Measurements from ENCODE around the gene PPP2R2C.

GRCh38 chr4:6351246-6352000 is 121.0 kb downstream of the PPP2R2C start:
- no peak for TF ChIP-seq ZNF843 (tag by site-specific recombination; IDR thresholded peaks at IDR 0.05)
- TF ChIP-seq KLF9 (tag by site-specific recombination; IDR thresholded peaks at IDR 0.05; ENCODE audit: low read depth): no peak
- TF ChIP-seq CTCF (tag by site-specific recombination; IDR thresholded peaks at IDR 0.05): no peak
- TF ChIP-seq ZNF175 (tag by site-specific recombination; IDR thresholded peaks at IDR 0.05): no peak
- no peak for TF ChIP-seq ZBTB7A (tag by site-specific recombination; IDR thresholded peaks at IDR 0.05; ENCODE audit: low read depth)
- no peak for TF ChIP-seq ATF2 (tag by site-specific recombination; IDR thresholded peaks at IDR 0.05; ENCODE audit: low read depth)
- TF ChIP-seq SETDB1 (IDR thresholded peaks at IDR 0.05; ENCODE audit: insufficient read length, low read length): no peak
- no peak for TF ChIP-seq ZBTB11 (tag by site-specific recombination; conservative IDR thresholded peaks at IDR 0.05; ENCODE audit: low read depth)
- no peak for TF ChIP-seq ZBTB20 (tag by site-specific recombination; IDR thresholded peaks at IDR 0.05)
